Measurements from ENCODE around the gene ATAD3C.

GRCh38 chr1:1426496-1427105 is 22.9 kb upstream of the ATAD3C start:
- TF ChIP-seq CTCF (optimal IDR thresholded peaks at IDR 0.05 in 1 of 3, IDR thresholded peaks at IDR 0.05 in 1 of 3, conservative IDR thresholded peaks at IDR 0.05 in 1 of 3; ENCODE audit: extremely low read depth in 1 of 3, insufficient read depth in 2 of 3, low read length in 3 of 3): no peak
- TF ChIP-seq EZH2 (IDR thresholded peaks at IDR 0.05; ENCODE audit: low read length): no peak
